Neural cell (in vitro differentiated cells): ENCODE data around the gene PRXL2B.

Experiments used
- CTCF ChIP-seq: fragments of 450-650 bp; IDR thresholded peaks from 2 replicates; pipeline ENCODE4 v1.5.1; 2014; ENCODE audit warnings: antibody characterized with exemption, mild to moderate bottlenecking, moderate library complexity; ENCODE audit not compliant: poor library complexity, severe bottlenecking
- MXI1 ChIP-seq: fragments of 450-650 bp; conservative IDR thresholded peaks from 2 replicates; pipeline ENCODE4 v1.6.1; 2014; ENCODE audit warnings: antibody characterized with exemption, mild to moderate bottlenecking; ENCODE audit not compliant: poor library complexity, severe bottlenecking

GRCh38 chr1:2580691-2581090 lies 5.9 kb upstream of the PRXL2B start:
- TF ChIP-seq CTCF (no peak), MXI1 (no peak)
